GM19468 (cell line): Measurements from ENCODE around the gene CAPN13.

Source experiments
- ATAC-seq: cut with Tn5 transposase; IDR thresholded peaks from one replicate; pipeline ENCODE4 v1.9.1; 2021; ENCODE audit warnings: mild to moderate bottlenecking, moderate library complexity, moderate number of reproducible peaks; ENCODE audit not compliant: unreplicated experiment; ENCODE audit errors: extremely low read depth

The CAPN13 gene, protein sequence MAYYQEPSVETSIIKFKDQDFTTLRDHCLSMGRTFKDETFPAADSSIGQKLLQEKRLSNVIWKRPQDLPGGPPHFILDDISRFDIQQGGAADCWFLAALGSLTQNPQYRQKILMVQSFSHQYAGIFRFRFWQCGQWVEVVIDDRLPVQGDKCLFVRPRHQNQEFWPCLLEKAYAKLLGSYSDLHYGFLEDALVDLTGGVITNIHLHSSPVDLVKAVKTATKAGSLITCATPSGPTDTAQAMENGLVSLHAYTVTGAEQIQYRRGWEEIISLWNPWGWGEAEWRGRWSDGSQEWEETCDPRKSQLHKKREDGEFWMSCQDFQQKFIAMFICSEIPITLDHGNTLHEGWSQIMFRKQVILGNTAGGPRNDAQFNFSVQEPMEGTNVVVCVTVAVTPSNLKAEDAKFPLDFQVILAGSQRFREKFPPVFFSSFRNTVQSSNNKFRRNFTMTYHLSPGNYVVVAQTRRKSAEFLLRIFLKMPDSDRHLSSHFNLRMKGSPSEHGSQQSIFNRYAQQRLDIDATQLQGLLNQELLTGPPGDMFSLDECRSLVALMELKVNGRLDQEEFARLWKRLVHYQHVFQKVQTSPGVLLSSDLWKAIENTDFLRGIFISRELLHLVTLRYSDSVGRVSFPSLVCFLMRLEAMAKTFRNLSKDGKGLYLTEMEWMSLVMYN

GRCh38 chr2:30807249-30807648 is at the start of gene CAPN13:
CAPN13 (minus strand) TSS chr2:30807446; CDS start chr2:30787325, 20,121 bp downstream.
- no peak for ATAC-seq

GRCh38 chr2:30847841-30848240 is 40.6 kb upstream of the CAPN13 start:
- no peak for ATAC-seq

DNA sequence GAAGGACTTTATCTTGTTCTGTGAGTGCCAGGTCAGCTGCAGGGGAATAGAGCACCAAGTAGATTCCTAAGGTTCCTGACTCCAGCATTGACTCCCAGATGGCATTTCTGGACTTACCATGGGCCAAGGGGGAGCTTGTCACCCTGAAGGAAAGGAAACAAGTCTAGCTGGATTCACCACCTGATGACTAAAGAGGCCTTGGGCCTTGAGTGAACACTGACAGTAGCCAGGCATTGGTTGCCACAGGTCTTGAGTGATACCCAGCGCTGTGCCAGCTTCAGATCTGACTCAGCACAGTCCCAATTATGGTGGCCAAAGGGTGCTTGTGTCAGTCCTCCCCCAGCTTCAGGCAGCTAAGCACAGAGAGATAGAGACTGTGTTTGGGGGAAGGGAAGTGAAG is 40.1 kb upstream of the CAPN13 start:
- ATAC-seq, result no peak

DNA sequence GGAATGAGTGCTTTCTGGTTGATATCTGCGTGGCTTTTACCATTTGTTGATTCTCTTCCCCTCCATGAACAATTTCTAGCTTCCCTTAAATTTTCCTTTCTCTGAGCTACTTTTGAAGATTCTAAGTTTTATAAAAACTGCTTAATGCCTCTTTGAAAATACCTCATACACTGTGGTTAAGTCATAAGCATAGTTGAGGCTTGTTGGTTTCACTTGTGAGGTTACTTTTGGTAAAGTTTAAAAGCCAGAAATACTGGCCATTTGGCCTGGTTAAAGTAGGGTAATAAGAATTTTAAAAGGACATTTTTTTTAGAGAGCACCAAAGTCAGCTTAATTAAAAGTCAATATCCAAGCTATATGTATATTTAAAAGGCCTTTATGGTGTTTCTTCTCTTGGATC is 21.3 kb upstream of the CAPN13 start:
- no peak for ATAC-seq

GRCh38 chr2:30826916-30827315 is 19.7 kb upstream of the CAPN13 start:
- no peak for ATAC-seq

DNA sequence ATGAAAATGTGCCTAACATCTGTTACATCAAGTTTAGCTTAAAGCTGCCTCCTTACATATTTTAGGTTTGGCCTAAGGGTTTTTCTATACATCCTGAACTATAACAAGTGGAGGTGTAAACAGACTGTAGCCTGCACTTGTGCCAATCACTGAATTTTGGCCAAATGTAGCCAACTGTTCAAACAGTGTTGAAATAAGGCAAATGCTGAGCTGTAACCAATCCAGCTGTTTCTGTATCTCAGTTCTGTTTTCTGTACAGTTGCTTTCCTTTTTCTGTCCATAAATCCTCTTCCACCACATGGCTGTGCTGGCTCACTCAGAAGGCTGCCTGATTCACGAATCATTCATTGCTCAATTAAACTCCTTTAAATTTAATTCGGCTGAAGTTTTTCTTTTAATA is 19.2 kb upstream of the CAPN13 start:
- no peak for ATAC-seq

DNA sequence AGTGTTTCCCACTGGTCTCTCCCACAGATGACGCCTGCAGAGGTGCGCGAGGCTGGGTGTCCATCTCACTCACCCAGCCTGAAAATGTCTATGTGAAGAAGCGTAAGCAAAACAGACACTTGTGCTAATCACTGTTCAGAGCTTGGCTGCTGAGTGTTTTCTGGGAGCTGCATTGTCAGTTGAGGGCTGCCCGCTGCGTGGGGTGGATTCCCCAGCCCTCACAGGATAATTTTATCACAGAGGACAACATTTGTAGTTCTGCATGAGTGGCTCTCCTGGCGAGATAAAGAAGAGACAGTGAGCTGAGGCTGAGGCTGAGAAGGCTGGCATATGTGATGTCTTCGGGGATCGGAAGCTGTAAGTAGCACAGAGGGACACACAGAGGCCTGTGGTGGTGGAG is 16.2 kb upstream of the CAPN13 start:
- ATAC-seq, result no peak

DNA sequence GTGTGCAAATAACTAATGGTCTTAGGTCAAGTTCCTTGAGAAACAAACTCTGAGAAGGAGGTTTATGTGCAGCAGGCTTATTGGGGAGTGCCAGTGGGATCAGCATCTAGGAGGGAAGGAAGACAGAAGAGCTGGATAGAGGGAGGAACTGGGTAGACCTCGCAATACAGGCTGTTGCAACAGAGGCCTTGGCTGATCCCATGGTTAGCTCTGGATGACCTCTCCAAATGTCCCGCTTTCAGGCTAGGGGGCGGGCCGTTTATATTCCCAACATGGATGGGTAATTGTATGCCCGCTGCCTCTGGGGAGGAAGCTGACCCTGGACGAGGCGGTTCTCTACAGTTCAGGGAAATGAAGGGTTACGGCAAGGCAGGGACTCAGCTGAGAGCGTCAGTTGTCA is 14.7 kb upstream of the CAPN13 start:
- no peak for ATAC-seq

DNA sequence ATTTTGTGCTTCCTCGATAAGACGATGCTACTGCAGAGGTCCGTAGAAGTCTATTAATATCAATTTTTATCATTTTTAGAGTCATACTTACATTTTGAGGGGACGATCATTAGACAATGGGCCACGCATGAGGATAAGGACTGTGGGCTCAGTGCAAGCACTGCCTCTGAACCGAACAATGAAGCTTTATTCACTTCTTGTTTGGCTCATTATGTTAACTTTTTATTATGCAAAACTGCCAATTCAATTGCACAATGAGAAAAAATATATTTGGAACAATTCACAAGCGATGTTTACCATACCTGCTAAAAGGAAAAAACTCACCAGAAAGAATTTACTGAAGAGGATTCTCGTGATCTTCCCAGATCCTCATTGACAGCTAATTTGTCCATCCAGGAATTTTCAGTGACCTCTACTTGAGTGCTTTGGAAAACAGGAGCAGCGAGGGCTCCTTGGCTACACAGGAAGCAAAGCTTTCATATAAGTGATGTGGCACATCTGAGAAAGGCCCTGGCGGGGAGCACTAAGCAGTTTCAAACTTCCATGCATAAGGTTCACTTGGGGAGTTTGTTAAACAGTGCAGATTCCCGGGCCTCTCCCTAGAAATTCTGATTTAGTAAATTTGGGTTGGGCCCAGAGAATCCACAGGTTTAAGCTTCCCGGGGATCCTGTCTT is 13.3 kb upstream of the CAPN13 start:
- no peak for ATAC-seq

DNA sequence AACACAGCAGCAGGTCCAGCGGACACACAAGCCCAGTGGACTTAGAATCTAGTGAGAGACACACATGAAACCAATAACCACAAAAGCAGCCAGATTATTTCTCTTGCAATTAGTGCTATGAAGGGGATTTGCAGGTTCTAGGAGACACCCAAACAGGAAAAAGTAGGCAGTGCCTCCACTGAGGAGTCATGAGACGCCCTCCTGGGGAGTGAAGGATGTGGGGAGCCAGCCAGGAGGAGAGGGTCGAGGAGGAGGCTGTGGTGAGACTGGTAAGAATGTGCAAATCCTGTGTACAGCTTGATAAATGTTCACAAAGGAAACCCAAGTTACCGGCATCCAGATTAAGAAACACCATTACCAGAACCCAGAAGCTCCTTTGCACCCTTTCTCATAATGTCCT is 2.7 kb upstream of the CAPN13 start:
- ATAC-seq, result no peak

- ATAC-seq, result no peak
Measured at GRCh38 chr2:30808695-30809094, 1.4 kb upstream of the CAPN13 start.

DNA sequence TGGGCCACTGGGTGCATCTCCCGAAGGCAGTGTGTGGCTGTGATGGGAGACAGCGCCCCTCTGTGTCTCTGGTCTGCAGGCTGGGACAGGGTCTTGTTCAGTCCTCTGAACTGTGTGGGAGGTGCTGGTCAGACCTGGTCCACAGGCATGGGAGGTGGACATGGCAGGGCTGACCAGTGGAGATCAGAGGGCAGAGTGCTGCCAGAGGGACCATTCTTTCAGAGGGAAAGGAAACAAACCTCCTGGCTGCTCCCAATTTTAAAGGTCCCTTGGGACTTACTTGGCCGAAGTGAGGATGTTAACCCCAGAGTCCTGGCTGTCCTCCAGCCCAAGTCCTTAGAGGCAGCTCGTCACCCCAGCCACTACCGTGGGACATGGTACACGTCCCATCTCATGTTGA is 4.0 kb downstream of the CAPN13 start:
- no peak for ATAC-seq

DNA sequence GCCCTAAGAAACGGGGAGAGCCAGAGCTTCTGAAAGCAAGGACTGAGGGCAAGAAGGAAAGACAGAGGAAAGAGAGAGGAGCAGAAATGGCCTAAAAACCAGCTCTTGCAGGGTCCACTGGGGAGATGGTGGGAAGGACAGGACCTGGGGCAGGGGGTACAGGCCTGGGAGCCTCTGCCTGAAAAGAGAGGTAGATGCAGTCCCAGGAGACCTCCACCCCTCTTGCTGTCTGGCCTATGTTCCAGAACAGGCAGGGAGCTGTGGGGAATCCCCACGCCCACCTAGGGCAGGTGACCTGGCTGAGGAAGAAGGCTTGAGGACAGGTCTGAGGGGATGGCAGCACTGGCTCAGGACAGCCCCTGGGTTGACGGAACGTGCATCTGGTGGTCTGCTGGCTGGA is 4.6 kb downstream of the CAPN13 start:
- no peak for ATAC-seq

- no peak for ATAC-seq
Measured at GRCh38 chr2:30801821-30802455, 5.3 kb downstream of the CAPN13 start.

DNA sequence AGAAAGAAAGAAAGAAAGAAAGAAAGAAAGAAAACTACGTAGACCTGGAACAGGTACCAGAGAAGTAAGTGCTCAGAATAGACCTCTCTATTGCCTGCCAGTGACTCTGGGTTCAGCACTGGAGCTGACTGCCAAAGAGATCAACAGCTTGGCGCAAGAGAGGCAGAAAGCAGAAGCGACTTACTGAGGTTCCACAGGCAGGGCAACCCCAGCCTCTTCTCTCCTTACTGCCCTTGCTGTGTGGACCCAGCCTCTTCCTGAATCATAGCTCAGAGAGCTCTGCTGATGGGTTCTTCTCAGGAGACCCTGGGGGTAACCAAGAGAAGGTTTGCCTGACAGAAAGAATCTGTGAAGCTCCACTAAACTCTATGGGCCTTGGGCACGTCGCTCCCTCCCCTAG is 7.1 kb downstream of the CAPN13 start:
- ATAC-seq, result no peak

- no peak for ATAC-seq
Measured at GRCh38 chr2:30799366-30799765, 7.9 kb downstream of the CAPN13 start.

GRCh38 chr2:30798536-30798991 is 8.7 kb downstream of the CAPN13 start:
- ATAC-seq, result no peak

DNA sequence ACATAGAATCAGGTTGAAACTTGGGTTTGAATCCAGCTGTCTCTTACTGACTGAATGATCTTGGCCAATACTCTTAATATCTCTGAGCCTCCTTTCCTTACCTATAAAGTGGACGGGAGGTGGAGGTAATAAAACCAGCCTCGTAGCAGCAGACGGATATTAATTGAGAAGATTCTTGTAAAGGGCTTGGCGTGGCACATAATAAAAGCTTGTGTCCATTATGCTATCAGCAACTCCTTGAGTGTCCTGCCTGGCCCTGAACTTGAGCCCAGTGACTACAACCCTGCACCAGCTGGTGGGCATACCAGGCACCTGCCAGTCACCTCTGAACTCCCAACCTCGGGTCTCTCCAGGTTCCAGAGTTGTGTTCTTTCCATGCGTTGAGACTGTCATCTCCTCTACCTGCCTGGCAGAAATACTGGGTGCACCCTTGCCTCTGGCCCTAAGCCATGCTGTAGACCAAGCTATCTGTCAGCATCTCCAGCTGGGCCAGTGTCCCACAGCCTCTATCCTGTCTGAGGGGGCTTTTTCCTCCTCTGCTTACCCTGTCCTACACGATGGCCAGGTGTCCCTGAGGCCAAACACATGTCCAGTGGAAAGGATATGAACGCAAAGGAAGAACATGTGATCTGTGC is 9.7 kb downstream of the CAPN13 start:
- ATAC-seq, result no peak

DNA sequence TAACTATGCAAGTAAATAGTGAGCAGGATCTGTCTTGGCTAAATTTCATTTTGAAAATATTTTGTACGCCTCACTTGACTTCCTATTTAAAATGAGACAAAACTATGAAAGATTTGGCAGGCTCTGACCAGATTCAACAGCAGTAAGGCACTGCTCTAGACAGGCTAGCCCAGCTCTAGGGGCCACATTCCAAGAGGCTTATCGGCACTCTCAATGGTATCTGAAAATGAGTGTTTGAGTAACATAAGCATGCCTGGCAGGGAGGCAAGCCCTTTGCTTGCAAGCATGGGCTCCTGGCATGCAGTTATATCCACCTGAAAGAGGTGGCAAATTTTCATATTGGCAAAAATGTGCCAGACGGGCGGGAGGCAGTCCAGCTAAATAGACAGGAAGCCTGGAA is 10.5 kb downstream of the CAPN13 start:
- no peak for ATAC-seq

- ATAC-seq, result no peak
Measured at GRCh38 chr2:30792521-30792920, 14.7 kb downstream of the CAPN13 start.
